NCI-H1105 treated with DMSO at 0.1 percent for 48 hours (cell line): ENCODE measurements around the gene OTOGL.

ENCODE experiments used
- DNase-seq: peaks from one replicate; lab custom pipeline; 2025; lab: John Stamatoyannopoulos, UW

The OTOGL gene

DNA sequence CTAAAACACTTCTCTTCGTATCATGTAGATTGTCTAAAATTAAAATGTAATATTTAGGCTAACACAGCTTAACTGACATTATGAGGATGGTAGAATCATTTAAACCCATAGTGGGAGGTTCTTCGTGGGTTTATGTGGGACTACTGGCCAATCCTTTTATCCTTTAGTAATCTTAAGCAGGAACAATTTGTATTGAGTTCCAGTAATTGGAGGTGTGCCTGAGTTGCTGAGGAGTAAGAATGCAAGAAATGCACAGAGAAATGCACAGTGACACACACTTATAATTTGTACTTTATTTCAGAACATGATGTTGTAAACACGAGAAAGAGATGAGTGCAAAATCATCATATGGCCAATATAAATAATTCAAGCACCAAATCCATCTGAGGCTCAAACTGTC is 22.3 kb downstream of the OTOGL start:
- DNase-seq: no peak

DNA sequence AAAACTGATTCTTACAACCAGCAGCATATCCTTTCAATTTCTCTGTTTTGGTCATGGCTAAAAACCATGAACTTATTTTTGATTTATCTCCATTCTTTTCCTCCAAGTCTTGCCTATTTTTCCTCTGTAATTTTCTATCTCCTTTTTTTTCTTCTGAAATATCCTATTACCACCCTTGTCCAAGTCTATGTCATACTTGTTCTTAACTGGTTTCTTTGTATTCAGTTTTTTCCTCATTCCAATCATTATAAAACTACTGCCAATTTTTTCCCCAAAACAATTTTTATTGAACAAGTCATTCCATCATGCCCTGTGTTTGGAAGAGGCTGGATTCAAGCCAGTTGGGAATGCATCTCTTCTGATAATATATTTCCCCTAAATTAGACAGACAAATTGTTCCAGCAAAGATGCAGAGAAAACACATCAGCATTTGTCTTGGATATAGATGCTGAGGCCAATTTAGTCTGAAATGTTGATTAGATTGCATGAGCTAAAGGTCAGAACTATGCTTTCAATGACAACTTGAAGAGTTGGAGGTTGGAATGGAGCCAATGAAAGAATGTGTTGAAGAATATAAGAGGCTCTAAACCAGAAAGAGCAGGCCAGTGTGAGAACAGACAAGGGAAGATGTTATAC is 30.7 kb downstream of the OTOGL start:
- DNase-seq: no peak

DNA sequence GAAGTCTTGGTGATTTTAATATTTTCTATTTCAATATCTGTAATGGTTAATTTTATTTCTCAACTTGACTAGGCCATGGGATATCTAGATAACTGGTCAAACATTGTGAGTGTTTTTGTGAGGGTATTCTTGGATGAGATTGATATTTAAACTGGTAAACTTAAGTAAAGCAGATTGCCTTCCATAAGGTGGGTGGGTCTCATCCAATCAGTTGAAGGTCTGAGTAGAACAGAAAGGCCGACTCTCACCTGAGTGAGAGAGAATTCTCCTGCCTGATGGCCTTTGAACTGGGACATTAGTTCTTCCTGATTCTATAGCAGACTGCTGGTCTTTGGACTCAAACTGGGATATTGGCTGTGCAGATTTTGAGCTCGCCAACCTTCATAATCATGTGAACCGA is 36.3 kb downstream of the OTOGL start:
- DNase-seq: no peak

DNA sequence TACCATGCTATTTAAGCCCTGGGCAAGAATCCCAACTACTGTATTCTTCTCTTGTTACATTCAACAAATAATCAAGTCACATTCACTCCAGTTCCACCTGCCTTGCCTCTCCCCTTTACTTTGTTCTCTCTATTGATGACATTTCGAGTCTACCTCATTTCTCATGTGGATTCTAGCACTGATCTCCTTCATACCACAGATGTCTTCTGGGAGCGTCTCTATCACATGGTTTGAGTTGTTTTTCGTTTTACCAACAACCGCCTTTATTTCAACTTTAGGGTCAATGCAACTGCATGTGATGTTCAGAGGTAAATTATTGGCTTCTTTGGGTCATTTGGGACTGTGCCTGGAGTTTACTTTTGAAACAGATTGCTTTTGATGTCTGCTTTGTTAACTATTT is 40.7 kb downstream of the OTOGL start:
- DNase-seq: no peak

DNA sequence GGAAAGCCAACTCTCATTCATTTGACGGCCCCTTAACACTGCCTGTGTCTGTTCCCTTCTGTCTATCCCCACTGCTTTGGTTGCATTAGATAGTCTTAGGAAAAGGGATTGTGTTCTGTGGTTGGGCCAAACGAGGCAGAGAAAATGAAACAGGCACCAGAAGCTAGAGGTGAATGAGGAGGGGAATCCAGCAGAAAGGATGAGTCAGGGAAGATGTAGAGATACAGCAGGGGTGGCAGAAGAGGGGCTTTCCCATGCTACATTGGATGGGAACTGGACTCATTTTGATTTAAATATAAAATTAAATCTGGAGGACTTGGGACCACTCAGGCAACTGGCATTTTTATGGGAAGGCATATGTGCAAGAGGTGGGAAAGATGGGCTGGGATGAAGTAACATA is 43.3 kb downstream of the OTOGL start:
- DNase-seq: no peak

DNA sequence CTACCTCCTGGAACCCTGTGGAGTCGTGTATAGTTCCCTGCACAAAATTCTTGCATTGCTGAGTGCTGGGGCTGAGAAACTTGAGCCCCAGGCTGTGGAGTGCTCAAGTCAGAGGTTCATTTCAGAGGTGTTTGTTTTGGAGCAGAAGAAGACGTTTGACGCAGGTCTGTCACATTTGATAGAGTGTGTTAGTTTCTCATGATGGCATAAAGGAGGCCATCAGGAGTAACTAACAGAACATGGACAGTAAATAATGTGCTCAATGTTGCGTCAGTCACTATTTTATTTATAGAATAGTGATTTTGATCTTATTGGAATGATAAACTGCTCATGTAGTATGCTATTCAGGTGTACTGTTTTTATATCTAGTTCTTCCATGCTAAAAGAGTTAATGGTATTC is 44.2 kb downstream of the OTOGL start:
- no peak for DNase-seq

DNA sequence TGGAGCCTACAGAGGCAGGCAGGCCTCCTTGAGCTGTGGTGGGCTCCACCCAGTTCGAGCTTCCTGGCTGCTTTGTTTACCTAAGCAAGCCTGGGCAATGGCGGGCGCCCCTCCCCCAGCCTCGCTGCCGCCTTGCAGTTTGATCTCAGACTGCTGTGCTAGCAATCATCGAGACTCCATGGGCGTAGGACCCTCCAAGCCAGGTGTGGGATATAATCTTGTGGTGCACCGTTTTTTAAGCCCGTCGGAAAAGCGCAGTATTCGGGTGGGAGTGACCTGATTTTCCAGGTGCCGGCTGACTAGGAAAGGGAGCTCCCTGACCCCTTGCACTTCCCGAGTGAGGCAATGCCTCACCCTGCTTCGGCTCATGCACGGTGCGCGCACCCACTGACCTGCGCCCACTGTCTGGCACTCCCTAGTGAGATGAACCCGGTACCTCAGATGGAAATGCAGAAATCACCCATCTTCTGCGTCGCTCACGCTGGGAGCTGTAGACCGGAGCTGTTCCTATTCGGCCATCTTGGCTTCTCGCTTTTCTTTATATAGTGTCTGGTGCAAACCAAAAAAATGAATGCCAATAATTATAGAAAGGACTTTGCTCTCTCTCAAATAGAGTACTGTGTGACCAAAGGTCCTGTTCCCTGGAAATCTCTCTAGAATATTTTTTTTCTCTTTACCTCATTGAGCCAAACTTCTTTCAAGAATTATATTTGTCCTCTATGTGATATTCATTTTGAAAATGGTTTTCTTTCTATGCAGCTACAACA is 50.4 kb downstream of the OTOGL start:
- DNase-seq: peak; percentile 32

DNA sequence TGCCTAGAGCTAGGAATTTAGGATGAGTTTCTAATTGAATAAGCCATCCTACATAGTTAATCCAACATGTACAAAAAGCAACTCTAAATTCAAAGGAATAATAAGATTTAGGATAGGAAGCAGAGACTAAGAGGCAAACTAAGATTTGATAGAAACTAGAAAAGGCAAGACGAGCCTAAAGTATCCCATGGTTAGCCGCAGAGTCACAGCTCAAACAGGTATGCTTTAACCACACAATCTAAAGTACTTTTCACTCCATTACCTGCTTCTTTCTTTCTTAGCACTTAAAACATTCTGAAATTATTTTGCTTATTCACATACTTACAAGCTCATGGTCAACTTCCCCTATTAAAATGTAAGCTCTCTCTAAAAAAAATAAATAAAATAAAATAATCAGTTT is 51.8 kb downstream of the OTOGL start:
- DNase-seq: no peak

DNA sequence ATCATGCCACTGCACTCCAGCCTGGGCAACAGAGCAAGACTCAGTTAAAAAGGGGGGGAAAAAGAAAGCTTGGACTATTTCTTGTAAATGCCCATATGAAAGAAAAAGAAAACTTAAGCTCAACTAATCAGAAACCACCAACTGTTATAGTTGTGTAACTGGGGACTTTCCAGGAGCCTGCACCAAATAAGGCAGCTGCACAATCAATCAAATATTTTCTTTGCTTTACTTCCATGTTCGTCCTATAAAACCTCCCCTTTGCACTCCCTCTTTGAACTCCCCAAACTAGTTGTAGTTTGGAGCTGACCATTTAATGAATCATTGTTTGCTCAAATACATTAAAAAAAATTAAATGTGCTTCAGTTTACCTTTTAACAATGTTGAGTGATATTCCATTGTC is 54.9 kb downstream of the OTOGL start:
- no peak for DNase-seq

DNA sequence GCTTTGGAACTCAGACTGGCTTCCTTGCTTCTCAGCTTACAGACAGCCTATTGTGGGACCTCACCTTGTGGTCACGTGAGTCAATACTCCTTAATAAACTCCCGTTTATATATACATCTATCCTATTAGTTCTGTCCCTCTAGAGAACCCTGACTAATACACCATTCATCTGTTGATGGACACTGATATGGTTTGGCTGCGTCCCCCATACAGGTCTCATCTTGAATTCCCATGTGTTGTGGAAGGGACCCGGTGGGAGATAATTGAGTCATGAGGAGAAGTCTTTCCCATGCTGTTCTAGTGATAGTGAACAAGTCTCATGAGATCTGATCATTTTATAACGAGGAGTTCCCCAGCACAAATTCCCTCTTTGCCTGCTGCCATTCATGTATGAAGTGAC is 57.0 kb downstream of the OTOGL start:
- no peak for DNase-seq

DNA sequence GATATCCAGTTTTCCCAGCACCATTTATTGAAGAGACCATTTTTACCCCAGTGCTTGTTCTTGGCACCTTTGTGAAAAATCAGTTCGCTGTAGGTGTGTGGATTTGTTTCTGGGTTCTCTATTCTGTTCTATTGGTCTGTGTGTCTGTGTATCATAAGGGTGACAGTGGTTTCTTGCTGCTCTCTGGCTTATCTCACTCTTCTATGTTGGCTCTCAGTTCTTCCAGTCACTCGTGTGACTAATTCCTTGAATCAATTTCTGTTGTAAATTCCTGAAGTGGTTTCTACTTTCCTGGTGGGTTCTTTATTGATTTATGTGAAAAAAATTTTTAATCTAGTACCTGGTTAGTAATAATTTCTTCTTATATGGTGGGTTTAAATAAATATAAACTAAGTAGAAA is 58.3 kb downstream of the OTOGL start:
- DNase-seq: no peak

DNA sequence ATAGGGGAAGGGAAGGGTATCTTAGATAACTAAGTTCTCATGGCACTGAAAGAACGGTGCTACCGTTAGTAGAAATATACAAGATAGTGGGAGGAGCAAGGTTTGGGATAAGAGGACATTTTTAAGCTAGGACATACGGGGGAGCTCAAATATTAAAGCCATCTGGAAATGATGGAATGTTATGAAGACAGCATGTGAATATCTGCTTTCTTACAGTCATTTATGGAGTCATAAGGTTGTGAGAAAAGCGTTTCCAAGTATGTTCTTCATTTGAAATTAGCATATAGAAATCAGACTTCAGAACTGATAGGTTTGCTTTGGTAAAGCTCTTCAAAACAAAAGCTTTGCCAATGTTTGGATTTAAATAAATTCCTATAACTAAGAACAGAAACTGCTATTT is 62.3 kb downstream of the OTOGL start:
- DNase-seq: no peak

DNA sequence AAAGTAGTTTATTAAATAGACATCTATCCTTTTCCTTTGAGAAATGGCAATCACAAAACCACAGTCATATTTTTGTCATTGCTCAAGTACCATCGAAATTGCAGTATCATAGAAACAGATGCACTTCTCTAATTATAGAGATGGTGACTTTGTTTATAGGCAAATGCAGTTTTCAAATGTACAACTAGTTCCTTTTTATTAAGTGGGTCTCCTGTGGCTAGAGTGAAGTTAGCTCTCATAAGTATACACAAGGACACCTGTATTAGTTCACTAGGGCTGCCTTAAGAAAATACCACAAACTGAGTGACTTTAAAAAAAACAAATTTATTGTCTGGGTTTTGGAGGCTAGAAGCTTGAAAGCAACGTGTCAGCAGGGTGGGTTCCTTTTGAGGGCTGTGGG is 62.8 kb downstream of the OTOGL start:
- DNase-seq: no peak

DNA sequence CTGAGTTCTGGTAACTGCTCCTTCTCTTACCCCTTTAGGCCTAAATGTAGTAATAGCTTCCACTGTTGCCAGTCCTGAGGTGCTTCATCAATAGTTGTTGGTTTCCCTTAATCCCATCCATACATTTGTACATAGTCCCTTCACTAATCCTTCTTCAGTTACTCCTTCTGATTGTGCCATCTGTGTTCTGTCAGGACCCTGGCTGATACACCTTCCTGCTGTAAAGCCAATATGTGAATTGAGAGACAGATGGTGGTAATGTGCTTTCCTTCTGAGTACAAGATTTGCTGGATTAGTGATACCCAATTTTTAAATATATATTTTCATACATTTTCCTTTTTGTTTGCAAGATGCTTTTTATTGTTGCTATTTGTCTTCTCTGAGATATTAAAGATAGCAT is 66.4 kb downstream of the OTOGL start:
- no peak for DNase-seq

DNA sequence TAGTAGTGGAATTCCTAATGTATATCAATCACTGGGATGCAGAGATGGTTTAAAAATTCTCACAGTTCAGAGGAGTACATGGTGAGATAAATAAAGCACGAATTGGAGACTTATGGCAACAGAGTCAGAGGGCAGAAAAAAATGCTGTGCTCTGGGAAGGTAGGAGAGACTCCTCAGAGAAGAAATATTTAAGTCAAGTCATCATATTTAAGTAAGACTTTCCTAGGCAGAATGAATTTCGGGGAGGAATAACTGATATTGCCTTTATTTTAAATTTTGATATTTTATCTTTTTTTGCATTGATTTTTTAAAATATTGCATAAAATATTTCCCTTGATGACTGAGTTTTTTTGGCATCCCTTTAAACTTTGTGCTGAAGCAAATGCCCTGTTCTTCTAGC is 67.4 kb downstream of the OTOGL start:
- no peak for DNase-seq

DNA sequence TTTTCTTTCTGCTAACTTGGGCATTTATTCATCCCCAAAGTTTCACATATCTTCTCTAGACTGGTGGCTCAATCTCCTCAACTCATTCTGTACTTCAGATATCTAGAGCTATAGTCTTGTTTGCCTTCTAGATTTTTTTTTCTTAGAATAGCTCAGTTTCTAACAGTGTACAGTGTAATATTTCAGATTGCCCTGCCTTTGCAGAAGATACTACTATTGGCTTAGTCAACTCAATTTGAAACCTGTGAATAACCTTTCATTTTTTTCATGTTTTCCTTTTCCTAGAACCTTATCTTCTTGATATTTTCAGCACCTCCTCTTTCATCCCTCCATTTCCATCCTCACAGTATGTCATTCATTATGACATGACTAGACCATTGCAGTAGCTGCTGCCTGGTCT is 69.6 kb downstream of the OTOGL start:
- no peak for DNase-seq

DNA sequence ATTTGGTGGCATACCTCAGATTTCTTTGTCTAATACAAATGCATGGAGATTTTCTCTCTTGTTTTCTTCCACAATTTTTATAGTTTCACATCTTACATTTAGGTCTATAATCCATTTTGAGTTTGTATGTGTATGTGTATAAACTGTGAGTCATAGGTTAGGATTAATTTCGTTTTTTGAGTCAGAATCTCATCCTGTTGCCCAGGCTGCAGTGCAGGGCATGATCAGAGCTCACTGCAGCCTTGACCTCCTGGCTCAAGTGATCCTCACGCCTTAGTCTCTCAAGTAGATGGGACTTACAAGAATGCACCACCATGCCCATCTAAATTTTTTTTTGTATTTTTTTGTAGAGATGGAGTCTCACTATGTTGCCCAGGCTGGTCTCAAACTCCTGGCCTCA is 71.6 kb downstream of the OTOGL start:
- no peak for DNase-seq

DNA sequence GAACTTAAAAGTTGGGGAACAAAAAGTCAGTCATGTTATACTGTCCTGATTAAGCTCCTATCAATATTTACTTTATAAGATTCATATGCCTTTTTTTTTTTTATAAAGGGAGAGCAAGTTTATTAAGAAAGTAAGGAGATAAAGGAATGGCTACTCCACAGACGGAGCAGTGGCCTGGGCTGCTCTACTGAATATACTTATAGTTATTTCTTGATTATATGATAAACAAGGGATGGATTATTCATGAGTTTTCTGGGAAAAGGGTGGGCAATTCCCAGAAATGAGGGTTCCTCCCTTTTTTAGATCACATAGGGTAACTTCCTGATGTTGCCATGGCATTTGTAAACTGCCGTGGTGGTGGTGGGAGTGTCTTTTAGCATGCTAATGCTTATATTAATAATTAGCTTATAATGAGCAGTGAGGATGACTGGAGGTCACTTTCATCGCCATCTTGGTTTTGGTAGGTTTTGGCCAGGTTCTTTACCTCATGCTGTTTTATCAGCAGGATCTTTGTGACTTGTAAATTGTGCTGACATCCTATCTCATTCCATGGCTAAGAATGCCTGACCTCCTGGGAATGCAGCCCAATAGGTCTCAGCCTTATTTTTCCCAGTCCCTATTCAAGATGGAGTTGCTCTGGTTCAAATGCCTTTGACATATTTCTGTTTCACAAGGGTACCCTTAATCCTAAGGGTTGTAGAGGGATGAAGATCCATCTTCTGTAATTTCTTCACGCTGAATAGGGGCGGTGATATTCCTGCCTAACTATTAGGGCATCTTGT is 73.9 kb downstream of the OTOGL start:
- DNase-seq: no peak

DNA sequence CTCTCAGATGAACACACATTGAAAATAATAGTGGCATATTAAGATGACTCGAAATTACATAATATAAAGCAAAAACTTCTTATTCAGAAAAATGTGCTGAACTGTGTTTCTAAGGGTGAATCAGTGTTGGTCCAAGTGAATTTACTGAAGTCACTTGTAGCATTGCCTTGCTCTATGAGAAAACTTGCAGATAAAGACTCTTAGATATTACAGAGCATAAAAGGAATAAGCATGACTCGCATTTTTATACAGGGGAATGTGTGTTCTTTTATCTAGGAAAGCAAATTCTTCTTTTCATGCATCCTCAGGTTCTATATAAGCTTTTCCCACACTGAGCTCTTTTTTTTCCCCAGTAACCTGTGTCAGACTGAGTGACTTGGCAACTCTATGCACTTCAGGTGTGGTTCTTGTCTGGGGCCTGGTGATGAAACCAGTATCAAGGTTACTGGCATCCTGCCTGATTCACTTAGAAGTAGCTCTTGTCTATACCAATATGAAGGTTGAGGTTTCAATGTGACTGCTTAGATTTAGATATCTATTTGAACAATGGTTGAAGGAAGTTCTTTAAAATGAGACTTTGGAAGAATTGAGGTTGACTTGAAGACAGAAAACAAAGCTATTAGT is 76.1 kb downstream of the OTOGL start:
- no peak for DNase-seq

DNA sequence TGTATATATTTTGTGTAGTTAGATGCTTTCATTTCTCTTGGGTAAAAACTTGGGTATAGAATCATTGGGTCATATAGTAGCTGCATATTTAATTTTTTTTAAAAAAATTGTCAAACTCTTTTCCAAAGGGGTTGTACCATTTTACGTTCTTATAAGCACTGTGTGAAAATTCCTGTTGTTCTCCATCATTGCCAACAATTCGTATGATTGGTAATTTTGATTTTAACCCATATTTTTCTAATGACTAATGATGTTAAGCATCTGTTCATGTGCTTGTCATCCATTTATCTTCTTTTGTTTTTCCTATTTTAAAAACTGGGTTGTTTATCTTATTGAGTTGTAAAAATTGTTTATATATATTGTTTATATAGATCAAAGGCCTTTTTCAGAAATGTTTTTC is 77.4 kb downstream of the OTOGL start:
- no peak for DNase-seq

DNA sequence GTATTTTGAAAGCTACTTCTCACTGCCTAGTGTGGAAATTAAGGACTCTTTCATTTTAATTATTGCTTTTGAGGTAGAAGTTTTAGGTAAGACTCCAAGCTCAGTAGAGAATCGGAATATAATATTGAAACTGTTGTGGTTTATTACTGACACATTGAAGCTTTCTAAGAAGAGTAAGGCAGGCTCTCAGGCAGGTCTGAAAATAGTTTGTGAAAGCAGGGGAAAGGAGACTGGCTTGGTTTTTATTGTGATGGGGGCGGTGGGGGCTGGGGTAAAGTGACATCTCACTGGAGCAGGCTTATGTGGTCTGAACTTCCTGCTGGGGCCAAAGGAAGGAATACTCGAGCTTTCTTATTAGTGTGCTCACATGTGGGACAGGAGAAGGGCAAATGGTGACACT is 79.5 kb downstream of the OTOGL start:
- DNase-seq: no peak

DNA sequence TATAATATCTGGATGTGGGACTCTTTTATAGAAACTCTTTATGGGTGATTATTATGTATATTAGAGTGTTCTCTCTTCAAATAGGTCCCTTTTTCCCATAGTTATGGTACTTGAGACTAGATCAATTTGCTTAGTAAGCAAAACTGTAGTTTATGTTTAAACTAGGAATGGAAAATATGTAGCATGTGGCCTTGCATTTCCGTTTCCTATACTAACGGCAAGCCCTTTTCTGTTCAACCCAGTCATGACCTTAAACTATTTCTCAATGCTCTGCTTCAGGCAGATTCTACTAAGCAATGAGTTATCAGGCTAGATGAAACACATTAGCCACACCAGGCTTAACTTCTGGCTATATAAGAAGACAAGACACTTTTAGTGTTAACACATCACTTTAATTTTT is 84.6 kb downstream of the OTOGL start:
- DNase-seq: no peak

DNA sequence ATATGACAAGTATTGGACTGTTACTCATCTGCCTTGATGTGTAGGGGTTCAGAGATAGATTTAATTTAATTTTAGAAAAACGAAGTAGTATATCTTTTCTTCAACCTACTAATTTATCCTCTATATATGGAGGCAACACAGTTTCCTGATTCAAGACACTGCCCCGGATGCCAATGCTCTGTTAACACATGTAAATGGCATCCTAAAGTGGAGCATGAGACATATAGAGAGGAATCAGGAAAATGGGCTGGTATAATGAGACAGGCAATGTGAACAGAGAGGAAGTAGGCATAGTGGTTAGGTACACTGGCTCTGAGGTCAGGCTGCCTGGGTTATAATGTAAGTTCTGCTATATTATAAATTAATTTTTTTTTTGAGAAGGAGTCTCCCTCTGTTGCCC is 85.6 kb downstream of the OTOGL start:
- no peak for DNase-seq
